GM19452 (cell line): ENCODE results near the gene ZFTA.
"Not testable (repeated sequence)": the region's sequence is repeated elsewhere in the genome, so short reads cannot be mapped to it uniquely, and the experiment has no call there.

Experiments
- ATAC-seq: cut with Tn5 transposase; IDR thresholded peaks from one replicate; pipeline ENCODE4 v1.9.1; 2021; ENCODE audit not compliant: unreplicated experiment

Gene ZFTA

DNA sequence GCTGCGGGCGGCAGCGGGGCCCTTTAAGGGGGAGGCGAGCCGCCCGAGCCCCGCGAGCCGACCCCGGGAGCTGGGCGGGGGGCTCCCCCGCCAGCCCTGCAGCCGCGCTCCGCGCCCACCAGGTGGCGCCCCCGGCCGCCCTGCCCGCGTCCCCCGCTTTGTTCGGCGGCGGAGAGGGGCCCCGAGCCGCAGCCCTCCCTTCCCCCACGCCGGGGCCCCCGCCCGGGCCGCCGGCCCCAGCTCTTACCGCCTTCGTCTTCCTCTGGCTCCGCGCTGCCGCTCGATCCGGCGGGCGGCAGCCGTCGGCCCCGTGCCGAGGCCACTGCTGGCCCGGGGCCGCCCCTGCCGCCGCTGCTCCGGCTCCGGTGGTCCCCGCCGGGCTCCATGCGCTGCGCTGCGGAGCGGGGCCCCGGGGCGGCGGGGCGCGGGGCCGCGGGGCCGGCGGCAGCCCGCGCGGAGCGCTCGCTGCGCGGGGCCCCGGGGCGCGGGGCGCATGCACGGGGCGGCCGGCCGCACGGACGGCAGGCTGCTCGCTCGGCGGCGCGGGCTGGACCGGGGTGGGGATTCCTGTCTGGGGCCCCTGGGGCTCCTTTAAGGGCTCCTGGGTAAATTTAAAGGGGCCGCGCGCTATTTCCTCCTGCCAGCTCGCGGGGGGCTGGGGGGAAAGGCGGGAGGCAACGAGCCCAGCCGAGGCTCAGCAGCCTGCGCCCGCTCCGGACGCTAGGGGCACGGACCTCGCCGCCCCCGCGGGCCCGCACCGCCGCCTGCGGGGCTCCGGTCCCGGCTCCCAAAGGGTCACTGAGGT is at the start of gene ZFTA:
Gene ZFTA (minus strand): TSS at position 539 of the 805 bp plus-strand sequence. CDS start 153 bp downstream, at position 386.
- peak; percentile 51 for ATAC-seq

DNA sequence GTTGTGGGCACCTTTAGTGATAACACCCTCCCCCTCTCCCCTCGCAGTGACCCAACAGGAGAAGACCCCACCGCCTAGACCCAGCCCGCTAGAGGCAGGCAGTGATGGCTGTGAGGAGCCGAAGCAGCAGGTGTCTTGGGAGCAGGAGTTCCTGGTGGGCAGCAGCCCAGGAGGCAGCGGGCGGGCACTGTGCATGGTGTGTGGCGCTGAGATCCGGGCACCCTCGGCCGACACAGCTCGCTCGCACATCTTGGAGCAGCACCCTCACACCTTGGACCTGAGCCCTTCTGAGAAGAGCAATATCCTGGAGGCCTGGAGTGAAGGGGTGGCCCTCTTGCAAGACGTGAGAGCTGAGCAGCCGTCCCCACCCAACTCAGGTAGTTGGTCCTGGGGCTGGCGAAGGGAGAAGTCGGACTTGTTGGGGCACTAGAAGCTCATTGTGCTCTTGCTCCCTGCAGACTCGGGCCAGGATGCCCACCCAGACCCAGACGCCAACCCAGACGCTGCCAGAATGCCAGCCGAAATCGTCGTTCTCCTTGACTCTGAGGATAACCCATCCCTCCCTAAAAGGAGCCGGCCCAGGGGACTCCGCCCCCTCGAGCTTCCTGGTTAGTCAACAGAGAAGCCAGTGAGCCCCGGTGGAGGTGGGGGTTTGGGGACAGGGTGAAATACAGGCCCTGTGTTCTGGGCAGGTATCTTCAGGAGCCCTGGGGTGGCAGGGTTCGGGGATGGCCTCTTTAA is 49.4 kb upstream of the ZFTA start:
- ATAC-seq, result no peak

DNA sequence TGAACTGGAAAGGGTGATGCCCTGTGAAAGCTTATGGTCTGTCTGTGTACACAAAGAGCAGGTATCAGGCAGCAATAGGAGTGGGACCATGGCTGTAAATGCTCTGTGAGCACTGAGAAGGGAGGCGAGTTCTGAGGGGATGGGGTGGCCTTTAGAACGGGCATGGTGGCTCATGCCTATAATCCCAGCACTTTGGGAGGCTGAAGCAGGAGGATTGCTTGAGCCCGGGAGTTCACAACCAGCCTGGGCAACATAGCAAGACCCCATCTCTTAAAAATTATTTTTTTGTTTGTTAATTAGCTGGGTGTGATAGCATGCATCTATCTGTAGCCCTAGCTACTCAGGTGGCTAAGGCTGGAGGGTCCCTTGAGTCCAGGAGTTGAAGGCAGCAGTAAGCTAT is 48.2 kb upstream of the ZFTA start:
- ATAC-seq, result no peak

DNA sequence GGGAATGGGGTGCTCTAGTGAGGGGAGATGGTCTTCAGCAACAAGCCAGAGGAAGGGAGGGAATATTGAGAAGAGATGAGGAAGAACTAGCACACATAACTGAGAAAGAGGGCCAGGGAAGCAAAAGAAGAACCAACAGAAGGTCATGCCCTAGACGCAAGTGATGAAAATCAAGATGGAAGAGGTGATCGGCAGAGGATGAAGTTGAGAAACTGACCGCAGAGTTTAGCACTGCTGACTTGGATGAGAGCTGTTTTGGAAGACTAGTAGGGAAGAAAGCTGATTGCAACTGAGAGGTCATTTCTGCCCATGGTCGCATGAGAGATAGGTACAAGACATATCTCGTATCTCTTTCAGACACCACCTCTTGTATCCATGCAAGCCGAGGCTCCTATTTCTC is 47.6 kb upstream of the ZFTA start:
- no peak for ATAC-seq

DNA sequence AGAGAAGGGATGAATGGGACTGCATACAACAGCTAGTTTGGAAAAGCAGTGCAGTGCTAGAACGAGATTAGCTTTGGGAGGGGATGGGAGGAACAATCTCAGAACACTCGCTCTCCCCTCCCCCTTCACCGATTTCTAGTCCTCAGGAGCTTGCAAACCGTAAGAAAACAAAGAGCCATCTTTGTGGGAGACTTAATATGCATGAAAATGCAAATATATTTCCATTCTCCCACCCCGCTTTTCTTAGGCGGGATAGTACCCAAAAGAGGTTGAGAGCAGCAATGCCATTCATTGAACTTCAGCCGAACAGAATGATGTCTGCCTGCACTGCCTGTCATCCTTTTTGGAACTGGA is 45.8 kb upstream of the ZFTA start:
- no peak for ATAC-seq

DNA sequence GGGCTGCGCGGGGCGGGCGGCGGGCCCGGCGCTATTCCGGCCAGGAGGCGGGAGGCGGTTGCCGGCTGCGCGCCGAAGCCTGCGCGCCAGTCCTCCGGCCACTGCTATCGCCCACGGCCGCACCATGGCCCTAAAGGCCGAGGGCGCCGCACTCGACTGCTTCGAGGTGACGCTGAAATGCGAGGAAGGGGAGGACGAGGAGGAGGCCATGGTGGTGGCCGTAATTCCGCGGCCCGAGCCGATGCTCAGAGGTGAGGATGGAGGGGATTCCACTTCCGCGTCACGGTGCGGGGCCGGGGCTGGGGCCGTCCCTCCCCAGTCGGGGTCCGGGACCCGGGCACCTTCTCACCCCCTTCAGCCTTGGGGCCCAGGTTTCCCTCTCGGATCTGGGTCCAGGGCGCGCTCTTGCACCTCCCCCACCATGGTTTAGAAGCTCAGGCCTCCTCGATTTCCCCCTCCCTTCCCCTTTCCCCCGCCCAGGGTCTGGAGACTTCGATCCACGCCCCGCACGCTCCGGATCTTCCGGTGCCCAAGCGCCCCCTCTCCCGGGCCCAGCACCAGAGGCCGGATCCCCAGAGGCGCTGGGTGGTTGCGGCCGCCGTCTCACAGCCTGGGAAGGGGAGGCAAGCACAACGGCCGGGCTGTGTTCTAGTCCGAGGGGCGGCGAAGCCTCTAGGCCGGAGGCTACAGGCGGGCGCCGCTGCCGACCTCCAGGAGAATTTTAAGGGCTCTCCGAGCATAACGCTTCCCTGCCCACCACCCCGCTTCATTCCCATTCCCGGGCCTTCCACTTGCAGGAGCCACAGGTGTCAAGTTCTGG is 45.2 kb upstream of the ZFTA start:
- ATAC-seq, result peak; percentile 39

DNA sequence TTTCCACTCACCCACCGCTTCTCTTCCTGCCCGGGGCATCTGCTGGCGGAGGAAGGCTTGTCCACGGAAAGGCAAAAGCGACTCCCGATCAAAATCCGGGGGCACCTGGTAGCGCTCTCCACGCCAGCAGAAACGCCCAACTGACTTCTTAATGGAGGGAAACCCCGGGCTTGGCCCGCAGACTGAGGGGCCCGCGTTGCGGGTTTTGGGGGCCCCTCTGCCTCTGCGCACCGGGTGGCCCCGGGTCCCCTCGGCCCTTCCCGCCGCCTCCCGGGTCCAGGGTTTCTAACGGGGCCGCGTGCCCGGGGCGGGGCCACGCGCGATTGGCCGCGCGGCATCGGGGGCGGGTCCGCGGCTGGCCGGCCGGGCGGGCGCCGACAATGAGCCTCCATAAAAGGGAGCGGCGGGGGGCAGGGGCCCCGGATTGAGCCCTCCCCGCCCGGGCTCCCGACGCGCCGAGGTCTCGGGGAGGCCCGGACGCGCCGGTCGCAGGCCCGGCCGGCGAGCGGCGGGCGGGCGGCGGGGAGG is 44.5 kb upstream of the ZFTA start, which contains the start of gene SPINDOC:
Gene SPINDOC (plus strand): TSS at position 422 of the 528 bp plus-strand sequence. CDS start 231 bp downstream, outside the sequence.
- ATAC-seq, result peak; percentile 76

DNA sequence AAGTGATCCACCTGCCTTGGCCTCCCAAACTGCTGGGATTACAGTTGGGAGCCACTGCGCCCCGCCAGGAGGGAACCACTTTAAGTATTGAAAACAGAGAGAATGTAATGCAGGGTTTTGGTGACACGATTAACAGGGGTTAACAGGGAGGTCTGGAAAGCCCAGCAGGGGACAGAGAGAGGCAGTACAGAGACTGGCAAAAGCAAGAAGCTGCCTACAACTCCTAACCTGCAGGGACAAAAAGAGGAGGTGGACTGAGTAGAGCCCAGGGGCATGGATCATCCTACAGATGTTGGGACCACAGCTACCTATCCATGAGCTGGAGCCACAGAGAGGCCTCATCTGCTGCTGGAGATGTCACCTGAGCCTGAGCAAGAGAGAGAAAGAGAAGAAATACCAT is 42.9 kb upstream of the ZFTA start:
- no peak for ATAC-seq

DNA sequence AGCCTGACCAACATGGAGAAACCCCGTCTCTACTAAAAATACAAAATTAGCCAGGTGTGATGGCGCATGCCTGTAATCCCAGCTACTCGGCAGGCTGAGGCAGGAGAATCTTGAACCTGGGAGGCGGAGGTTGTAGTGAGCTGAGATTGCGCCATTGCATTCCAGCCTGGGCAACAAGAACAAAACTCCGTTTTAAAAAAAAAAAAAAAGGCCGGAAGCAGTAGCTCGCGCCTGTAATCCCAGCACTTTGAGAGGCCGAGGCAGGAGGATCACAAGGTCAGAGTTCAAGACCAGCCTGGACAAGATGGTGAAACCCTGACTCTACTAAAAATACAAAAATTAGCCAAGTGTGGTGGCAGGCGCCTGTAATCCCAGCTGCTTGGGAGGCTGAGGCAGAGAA is 41.8 kb upstream of the ZFTA start:
- ATAC-seq, result not testable (repeated sequence)

DNA sequence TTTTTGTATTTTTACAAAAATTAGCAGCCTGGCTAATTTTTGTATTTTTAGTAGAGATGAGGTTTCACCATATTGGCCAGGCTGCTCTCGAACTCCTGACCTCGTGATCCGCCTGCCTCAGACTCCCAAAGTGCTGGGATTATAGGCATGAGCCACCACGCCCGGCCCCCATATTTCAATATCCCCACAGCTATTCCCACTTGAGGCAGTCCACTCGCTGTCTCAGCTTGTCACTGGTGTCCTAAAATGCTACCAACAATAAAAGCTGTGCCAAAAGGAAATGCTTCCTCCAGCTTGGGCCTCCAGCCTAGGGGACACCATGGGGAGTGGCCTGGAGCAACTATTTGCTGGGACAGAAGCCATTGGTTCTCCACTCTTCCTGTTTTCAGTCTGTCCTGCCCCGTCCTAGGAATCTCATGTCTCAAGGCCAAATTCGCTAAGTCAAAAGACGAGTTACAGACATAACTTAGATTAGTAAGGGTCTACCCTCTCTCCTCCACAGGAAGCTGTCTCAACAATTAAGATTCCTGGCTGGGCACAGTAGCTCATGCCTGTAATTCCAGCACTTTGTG is 37.4 kb upstream of the ZFTA start:
- ATAC-seq, result no peak

DNA sequence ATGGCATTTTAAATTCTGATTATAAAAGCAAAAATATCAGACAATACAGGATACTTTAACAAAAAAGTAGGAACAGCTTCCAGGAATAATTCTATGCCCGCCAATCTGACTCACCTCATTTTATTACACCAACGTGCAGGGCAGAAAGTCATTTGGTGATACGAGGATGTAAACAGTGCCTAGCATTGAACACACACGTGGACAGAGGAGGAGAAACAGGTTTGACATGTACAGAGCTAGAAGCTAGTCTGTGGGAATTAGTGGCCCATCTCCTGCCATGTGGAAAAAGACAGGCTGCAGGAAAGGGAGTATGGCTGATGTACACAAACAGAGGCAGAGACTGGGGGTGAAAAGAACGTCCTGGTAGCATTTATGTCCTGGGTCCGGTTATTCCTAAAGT is 35.7 kb upstream of the ZFTA start:
- ATAC-seq, result no peak

DNA sequence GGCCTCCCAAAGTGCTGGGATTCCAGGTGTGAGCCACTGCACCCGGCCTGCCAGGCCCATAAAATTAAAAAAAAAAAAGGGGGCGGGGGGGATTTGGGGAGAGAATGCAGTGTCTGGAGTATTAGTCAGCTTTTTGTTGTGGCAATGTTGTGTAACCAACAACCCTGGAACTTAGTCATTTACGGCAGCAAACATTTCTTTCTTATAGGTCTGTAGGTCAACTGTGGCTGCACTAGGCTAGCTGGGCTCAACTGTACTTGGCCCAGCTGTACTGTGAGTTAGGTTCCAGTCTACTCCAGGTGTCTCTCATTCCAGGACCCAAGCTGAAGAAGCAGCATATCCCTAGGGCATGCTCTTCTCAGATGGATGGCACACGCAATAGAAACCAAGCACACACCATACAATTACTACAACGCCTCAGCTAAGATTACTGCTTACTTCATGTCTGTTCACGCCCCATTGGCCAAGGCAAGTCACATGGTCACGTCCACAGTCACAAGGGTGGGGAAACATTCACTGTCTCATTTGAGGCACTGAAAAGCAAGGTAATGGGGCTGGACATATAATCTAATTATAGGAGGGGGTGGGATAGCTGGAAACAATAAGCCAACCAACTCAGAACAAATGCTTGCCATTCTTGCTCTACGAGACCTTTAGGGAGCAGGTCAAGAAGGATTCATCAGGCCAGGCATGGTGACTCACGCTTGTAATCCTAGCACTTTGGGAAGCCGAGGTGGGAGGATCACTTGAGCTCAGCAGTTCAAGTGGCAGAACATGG is 34.3 kb upstream of the ZFTA start:
- ATAC-seq, result no peak

DNA sequence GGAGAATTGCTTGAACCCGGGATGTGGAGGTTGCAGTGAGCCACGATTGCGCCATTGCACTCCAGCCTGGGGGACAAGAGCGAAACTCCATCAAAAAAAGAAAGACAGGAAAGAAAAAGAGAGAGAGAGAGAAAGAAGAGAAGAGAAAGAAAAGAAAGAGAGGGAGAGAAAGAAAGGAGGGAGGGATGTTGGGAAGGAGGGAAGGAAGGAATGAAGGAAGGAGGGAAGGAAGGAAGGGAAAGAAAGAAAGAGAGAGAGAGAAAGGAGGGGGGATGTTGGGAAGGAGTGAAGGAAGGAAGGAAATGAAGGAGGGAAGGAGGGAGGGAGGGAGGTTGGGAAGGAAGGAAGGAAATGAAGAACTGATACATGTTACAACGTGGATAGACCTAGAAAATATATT is 32.3 kb upstream of the ZFTA start:
- ATAC-seq, result no peak

DNA sequence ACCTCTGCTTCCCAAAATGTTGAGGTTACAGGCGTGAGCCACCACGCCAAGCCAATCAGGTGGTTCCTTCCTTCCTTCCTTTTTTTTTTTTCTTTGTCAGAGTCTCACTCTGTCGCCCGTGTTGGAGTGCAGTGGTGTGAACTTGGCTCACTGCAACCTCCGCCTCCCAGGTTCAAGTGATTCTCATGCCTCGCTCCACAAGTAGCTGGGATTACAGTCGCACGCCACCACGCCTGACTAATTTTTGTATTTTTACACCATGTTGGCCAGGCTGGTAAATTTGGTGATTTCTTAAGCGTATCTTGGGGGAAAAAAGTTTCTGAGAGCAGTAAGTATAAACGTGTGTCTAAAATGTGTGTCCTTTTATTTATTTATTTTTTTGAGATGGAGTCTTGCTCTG is 26.5 kb upstream of the ZFTA start:
- ATAC-seq, result no peak

DNA sequence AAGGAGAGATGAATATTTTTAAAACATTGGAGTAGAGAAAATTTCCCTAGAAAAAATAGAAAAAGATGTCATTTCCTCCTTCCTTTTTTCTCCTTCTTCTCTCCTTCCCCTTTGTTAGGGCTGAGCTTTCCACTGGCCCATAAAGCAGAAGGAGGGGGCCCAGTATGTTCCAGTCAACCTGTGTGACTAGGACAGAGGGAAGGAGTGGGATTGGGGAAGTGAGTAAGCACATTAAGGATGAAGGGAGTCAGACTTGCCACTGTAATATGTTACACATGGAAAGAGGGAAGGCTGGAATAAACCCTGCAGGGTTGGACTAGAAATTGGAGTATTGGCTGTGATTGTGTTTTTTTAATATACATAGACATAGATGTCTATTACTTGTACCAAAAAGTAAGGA is 24.6 kb upstream of the ZFTA start:
- no peak for ATAC-seq

DNA sequence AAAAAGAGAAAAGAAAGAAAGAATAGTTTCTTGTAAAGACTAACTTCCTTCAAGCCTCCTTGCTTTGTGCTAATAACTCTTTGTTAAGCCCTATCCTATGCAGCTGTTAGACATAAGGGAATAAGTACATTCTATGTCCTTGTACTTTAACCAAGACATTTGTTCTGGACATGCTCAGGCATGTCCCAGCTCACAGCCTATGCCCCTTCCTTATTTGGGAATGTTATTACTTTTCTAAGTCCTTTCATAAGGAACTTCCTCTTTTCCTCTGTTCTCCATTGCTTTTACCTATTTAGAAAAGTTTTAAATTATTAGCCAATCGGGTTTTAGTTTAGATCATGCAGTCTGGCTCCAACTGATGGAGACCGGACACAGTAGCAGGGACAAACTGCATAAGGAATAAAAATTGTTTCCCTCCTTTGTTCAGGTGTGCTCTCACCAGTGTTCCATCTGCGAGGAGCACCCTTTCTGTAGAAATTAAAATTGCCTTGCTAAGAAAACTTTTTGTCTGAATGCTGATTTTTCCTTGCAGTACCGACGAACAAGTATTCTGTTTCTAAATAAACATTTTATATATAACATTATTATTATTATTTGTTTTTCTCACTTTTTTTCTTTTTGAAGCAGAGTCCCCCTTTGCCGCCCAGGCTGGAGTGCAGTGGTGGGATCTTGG is 23.1 kb upstream of the ZFTA start:
- ATAC-seq, result no peak

DNA sequence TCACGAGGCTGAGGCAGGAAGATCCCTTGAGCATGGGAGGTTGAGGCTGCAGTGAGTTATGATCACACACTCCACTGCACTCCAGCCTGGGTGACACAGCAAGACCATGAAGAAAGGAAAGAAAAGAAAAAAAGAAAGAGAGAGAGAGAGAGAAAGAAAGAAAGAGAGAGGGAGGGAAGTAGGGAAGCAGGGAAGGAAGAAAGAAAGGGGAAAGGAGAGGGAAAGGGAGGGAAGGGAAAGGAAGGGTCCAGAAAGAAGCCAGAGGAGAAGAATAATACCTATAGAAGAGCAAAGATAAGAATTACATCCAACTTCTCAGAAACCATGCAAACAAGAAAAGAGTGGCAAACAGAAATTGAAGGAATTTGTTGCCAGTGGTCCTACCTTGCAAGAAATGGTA is 17.2 kb upstream of the ZFTA start:
- ATAC-seq, result no peak

DNA sequence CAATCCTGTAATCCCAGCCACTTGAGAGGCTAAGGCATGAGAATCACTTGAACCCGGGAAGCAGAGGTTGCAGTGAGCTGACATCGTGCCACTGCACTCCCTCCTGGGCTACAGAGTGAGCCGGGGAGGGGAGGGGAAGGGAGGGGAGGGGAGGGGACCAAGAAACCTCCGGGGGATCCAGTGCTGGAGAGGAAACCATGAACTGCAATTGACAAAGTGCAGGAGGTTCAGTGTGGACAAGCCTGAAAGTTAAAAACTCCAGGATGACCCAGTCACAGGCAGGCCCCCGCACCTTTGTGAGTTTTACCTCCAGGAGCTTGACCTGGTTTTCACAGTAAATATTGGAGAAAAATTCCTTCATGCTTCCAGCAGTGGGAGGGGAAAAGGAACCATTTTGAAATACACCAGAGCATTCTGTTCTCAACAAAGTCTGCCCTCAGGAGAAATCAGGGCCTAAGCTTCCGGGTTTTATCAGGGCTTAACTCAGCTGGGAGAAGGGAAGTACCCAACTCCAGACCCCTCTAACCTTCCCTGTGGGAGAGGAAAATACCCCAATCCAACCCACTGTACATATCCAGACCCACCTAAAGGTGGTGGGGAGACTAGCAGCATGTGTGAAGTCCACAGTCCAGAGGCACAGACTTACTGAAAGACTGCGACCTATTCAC is 15.5 kb upstream of the ZFTA start:
- ATAC-seq, result no peak

DNA sequence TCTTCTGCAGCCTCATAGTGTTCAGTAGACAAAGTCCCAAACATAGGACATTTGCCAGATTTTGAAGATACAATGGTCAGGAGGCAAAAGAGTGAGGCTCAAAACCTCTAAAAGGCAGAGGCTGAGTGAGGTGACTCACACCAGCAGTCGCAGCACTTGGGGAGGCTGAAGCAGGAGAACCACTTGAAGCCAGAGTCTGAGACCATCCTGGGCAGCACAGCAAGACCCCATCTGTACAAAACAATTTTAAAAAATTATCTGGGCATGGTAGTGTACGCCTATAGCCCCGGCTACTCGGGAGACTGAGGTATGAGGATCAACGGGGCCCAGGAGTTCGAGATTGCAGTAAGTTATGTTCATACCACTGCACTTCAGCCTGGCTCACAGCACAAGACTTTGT is 14.2 kb upstream of the ZFTA start:
- ATAC-seq, result no peak
